ENCODE data around the gene TRIM41. TPM values are rescaled to one million over a fixed set of nuclear protein-coding genes. Genes with fewer than 3 reads are reported as not detected.

The TRIM41 gene
- total and polyA plus RNA-seq, 9 of the 15 experiments (the other 6 are each of a cell fraction or from before 2014, with no cell fraction given): 1.8 to 47.6 (median 20.9) TPM

- TF ChIP-seq ZBTB40 (IDR thresholded peaks at IDR 0.05): peak; percentile 99
- TF ChIP-seq ZBTB40 (CRISPR knock-in tag; IDR thresholded peaks at IDR 0.05): no peak
- no peak for TF ChIP-seq ZNF282 (CRISPR knock-in tag; IDR thresholded peaks at IDR 0.05)
- peak; percentile 60; the same call in 1 of the 2 replicates for TF ChIP-seq CTBP1 (IDR thresholded peaks at IDR 0.05; ENCODE audit: borderline replicate concordance)
- TF ChIP-seq ZFX (CRISPR knock-in tag; IDR thresholded peaks at IDR 0.05): no peak
- peak; percentile 37; the same call in 1 of the 2 replicates for TF ChIP-seq IRF1 (CRISPR knock-in tag; IDR thresholded peaks at IDR 0.05; ENCODE audit: borderline replicate concordance)
- TF ChIP-seq IRF2 (CRISPR knock-in tag; IDR thresholded peaks at IDR 0.05): no peak
- no peak for TF ChIP-seq ELK3 (CRISPR knock-in tag; IDR thresholded peaks at IDR 0.05)
- peak; percentile 74 for TF ChIP-seq MBD2 (IDR thresholded peaks at IDR 0.05; ENCODE audit: borderline replicate concordance, low read depth)
- TF ChIP-seq SAFB2 (IDR thresholded peaks at IDR 0.05; ENCODE audit: borderline replicate concordance, low read depth, low read length, severe bottlenecking): no peak
- no peak for TF ChIP-seq FOXJ3 (CRISPR knock-in tag; IDR thresholded peaks at IDR 0.05)
- TF ChIP-seq ZBED1 (IDR thresholded peaks at IDR 0.05): no peak; the same call in 1 of the 2 replicates
- TF ChIP-seq ZNF445 (CRISPR knock-in tag; IDR thresholded peaks at IDR 0.05; ENCODE audit: low read depth): no peak
- TF ChIP-seq MAFG (tag; conservative IDR thresholded peaks at IDR 0.05): no peak
- peak; percentile 13; the same call in 1 of the 2 replicates for TF ChIP-seq NFIC (IDR thresholded peaks at IDR 0.05)
- peak; percentile 85 for TF ChIP-seq SIN3B (IDR thresholded peaks at IDR 0.05; ENCODE audit: low read depth)
- TF ChIP-seq CXXC5 (CRISPR knock-in tag; IDR thresholded peaks at IDR 0.05): peak; percentile 88
These were observed at the start of gene TRIM41 (continued) for GRCh38 chr5:181223058-181223728.

All from K562 (cell line).